22Rv1 (cell line): ENCODE measurements around the gene SPTAN1.

Experiments used
- H3K27ac ChIP-seq: fragments of 450-650 bp; 2 replicates; pipeline ENCODE4 v1.5.1; 2017
- CTCF ChIP-seq: fragments of 450-650 bp; IDR thresholded peaks from 2 replicates; pipeline ENCODE4 v1.5.1; 2017; ENCODE audit warnings: mild to moderate bottlenecking
- ZFX ChIP-seq: fragments of 450-650 bp; IDR thresholded peaks from 2 replicates; pipeline ENCODE4 v1.6.1; 2017; ENCODE audit warnings: antibody characterized with exemption, borderline replicate concordance

Gene SPTAN1

GRCh38 chr9:128588581-128589233 is 36.3 kb downstream of the SPTAN1 start:
- TF ChIP-seq CTCF (no peak), ZFX (no peak)

GRCh38 chr9:128593039-128593438 is 40.7 kb downstream of the SPTAN1 start:
- H3K27ac ChIP-seq, result no peak overlapping the region
- TF ChIP-seq ZFX (no peak), CTCF (no peak)

More at GRCh38 chr9:128588581-128589233, 36.3 kb downstream of the SPTAN1 start:
- H3K27ac ChIP-seq, result no peak overlapping the region

- no peak for TF ChIP-seq ZFX
- H3K27ac ChIP-seq, result no peak overlapping the region
Observed at GRCh38 chr9:128593856-128594255, 41.5 kb downstream of the SPTAN1 start.

- TF ChIP-seq CTCF (no peak), ZFX (no peak)
- H3K27ac ChIP-seq, result no peak overlapping the region
Observed at GRCh38 chr9:128595471-128595870, 43.1 kb downstream of the SPTAN1 start.

- H3K27ac ChIP-seq, result no peak overlapping the region
- no peak for TF ChIP-seq ZFX
- no peak for TF ChIP-seq CTCF
Observed at GRCh38 chr9:128600099-128600498, 47.7 kb downstream of the SPTAN1 start.

- TF ChIP-seq CTCF (no peak), ZFX (no peak)
Observed at GRCh38 chr9:128603697-128604096, 51.3 kb downstream of the SPTAN1 start.

GRCh38 chr9:128607642-128608350 is 55.4 kb downstream of the SPTAN1 start:
- no peak overlapping the region for H3K27ac ChIP-seq

More at GRCh38 chr9:128603697-128604096, 51.3 kb downstream of the SPTAN1 start:
- H3K27ac ChIP-seq, result no peak overlapping the region

More at GRCh38 chr9:128607642-128608350, 55.4 kb downstream of the SPTAN1 start:
- no peak for TF ChIP-seq ZFX
- TF ChIP-seq CTCF, result no peak
